DND-41 (cell line): ENCODE results near the gene WWC1.

ENCODE experiments used
- ATAC-seq: fragments of 200-7000 bp; cut with Tn5 transposase; 3 replicates; pipeline ENCODE4 v1.9.1; 2021; ENCODE audit warnings: low read depth; ENCODE audit not compliant: insufficient read depth
- DNase-seq: peaks from one replicate; pipeline ENCODE4 v3.0.0-alpha.2; 2020
- H2AFZ ChIP-seq: 2 replicates; pipeline ENCODE4 v1.6.0; 2012; ENCODE audit warnings: low read depth, low read length
- H3K27ac ChIP-seq: 2 replicates; pipeline ENCODE4 v1.5.1; 2012; ENCODE audit warnings: low read length, inconsistent platforms
- H3K27me3 ChIP-seq: fragments of 200-600 bp; sonication (generic); 2 replicates; pipeline ENCODE4 v1.6.0; 2012; ENCODE audit warnings: low read length, mild to moderate bottlenecking, inconsistent platforms; ENCODE audit not compliant: insufficient read depth, poor library complexity
- H3K36me3 ChIP-seq: 2 replicates; pipeline ENCODE4 v1.5.1; 2012; ENCODE audit warnings: low read length, inconsistent platforms; ENCODE audit not compliant: insufficient read depth
- H3K4me1 ChIP-seq: 2 replicates; pipeline ENCODE4 v1.5.1; 2012; ENCODE audit warnings: mild to moderate bottlenecking, low read length; ENCODE audit not compliant: insufficient read depth
- H3K4me2 ChIP-seq: 2 replicates; pipeline ENCODE4 v1.6.0; 2012; ENCODE audit warnings: mild to moderate bottlenecking, moderate library complexity, low read length, inconsistent platforms; ENCODE audit not compliant: insufficient read depth
- H3K4me3 ChIP-seq, 2 experiments: fragments of 200-600 bp in 1 of 2; shearing (Covaris generic) in 1 of 2; 2 replicates each; pipeline ENCODE4 v1.5.1; 2012 to 2016; ENCODE audit warnings: inconsistent platforms in 2 of 2, low read length in 2 of 2, mild to moderate bottlenecking in 2 of 2, low read depth in 1 of 2, moderate library complexity in 1 of 2
- H3K79me2 ChIP-seq: 2 replicates; pipeline ENCODE4 v1.6.0; 2012; ENCODE audit warnings: low read length, inconsistent platforms; ENCODE audit not compliant: insufficient read depth
- H3K9ac ChIP-seq: 2 replicates; pipeline ENCODE4 v1.6.0; 2012; ENCODE audit warnings: low read depth, mild to moderate bottlenecking, inconsistent platforms, low read length, moderate library complexity
- H3K9me3 ChIP-seq: 2 replicates; pipeline ENCODE4 v1.5.1; 2012; ENCODE audit warnings: low read length, moderate library complexity, mild to moderate bottlenecking, inconsistent platforms; ENCODE audit not compliant: insufficient read depth, severe bottlenecking
- H4K20me1 ChIP-seq: 2 replicates; pipeline ENCODE4 v1.6.0; 2012; ENCODE audit warnings: low read length; ENCODE audit not compliant: insufficient read depth
- EZH2 ChIP-seq: IDR thresholded peaks from 3 replicates; pipeline ENCODE4 v1.6.1; 2012; ENCODE audit warnings: borderline replicate concordance, low read depth, mild to moderate bottlenecking, moderate library complexity, low read length, inconsistent platforms; ENCODE audit not compliant: severe bottlenecking
- TF ChIP-seq, protein P1 (sequence below): IDR thresholded peaks from 2 replicates; pipeline ENCODE4 v1.5.1; 2012; ENCODE audit warnings: borderline replicate concordance, low read length, moderate library complexity, mild to moderate bottlenecking; ENCODE audit not compliant: poor library complexity, severe bottlenecking; ENCODE audit errors: extremely low read depth

WWC1 gene

DNA sequence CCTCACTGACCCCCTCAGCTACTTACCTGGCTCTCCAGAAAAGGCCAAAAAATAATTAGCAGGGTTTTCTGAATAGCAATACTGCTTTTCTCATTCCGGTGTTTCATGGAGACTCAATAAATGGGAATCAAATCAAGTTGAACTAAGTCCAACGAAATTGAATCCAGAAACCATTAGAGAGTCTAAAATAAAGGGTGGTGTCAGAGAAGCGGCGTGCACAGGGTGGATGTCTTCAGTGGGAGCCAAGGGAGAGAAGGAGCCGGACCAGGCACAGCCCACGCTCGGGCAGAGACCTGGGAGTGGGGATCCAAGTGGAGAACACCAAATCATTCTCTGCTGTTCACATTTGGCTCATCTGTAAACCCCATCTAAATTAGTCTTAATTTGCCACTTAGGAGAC, 40.2 kb upstream of the WWC1 start:
- H3K4me3 ChIP-seq: no peak overlapping the region
- no peaks in the 10 kb centered on the region for H3K4me1 ChIP-seq
- TF ChIP-seq, protein P1, sequence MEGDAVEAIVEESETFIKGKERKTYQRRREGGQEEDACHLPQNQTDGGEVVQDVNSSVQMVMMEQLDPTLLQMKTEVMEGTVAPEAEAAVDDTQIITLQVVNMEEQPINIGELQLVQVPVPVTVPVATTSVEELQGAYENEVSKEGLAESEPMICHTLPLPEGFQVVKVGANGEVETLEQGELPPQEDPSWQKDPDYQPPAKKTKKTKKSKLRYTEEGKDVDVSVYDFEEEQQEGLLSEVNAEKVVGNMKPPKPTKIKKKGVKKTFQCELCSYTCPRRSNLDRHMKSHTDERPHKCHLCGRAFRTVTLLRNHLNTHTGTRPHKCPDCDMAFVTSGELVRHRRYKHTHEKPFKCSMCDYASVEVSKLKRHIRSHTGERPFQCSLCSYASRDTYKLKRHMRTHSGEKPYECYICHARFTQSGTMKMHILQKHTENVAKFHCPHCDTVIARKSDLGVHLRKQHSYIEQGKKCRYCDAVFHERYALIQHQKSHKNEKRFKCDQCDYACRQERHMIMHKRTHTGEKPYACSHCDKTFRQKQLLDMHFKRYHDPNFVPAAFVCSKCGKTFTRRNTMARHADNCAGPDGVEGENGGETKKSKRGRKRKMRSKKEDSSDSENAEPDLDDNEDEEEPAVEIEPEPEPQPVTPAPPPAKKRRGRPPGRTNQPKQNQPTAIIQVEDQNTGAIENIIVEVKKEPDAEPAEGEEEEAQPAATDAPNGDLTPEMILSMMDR: no peak
- no peak for TF ChIP-seq EZH2
- no peaks in the 10 kb centered on the region for H3K9me3 ChIP-seq
- H4K20me1 ChIP-seq: no peaks in the 10 kb centered on the region
- H3K36me3 ChIP-seq: no peaks in the 10 kb centered on the region
- H3K27me3 ChIP-seq: no peaks in the 10 kb centered on the region
- H3K27ac ChIP-seq: no peak overlapping the region
- H3K79me2 ChIP-seq: no peaks in the 10 kb centered on the region
- DNase-seq (no peak), ATAC-seq (no peak)
- H2AFZ ChIP-seq: no peak overlapping the region
- no peak overlapping the region for H3K4me2 ChIP-seq
- H3K9ac ChIP-seq: no peak overlapping the region

DNA sequence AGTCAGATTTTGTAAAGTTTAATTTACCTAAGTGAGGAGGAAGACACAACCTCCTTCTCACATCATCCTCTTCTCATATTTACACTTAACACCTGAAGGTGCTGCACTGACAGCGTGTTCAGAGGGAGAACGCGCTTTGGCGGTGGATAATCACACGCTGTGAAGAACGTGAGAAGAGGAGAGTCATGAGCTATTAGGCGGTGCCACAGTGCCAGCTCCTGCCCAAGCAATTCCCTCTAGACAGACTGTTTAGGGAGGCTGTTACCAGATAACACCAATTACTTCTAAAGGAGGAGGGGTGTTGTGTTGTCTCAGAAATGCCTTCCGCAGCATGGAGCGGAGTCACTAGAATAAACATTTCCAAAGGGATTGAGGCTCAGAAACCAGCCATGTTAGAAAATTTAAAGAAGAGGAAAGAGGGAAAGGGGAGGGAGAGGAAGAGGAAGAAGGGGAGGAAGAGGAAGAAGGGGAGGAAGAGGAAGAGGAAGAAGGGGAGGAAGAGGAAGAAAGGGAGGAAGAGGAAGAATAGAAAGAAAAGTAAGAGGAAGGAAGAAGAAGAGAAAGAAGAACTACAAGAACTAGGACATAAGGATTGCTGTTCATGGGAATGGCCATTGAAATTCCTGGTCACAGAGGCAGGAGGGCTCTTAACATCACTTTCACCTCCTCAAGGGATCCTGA, 37.3 kb upstream of the WWC1 start:
- H3K36me3 ChIP-seq: no peaks in the 10 kb centered on the region
- H3K4me3 ChIP-seq: no peak overlapping the region
- H2AFZ ChIP-seq: no peak overlapping the region
- no peak overlapping the region for H3K4me2 ChIP-seq
- H4K20me1 ChIP-seq: no peaks in the 10 kb centered on the region
- no peaks in the 10 kb centered on the region for H3K27me3 ChIP-seq
- no peak for TF ChIP-seq EZH2
- TF ChIP-seq, protein P1: no peak
- H3K9me3 ChIP-seq: no peaks in the 10 kb centered on the region
- no peaks in the 10 kb centered on the region for H3K79me2 ChIP-seq
- H3K9ac ChIP-seq: no peak overlapping the region
- ATAC-seq: no peak
- DNase-seq: no peak
- no peaks in the 10 kb centered on the region for H3K4me1 ChIP-seq
- H3K27ac ChIP-seq: no peak overlapping the region

DNA sequence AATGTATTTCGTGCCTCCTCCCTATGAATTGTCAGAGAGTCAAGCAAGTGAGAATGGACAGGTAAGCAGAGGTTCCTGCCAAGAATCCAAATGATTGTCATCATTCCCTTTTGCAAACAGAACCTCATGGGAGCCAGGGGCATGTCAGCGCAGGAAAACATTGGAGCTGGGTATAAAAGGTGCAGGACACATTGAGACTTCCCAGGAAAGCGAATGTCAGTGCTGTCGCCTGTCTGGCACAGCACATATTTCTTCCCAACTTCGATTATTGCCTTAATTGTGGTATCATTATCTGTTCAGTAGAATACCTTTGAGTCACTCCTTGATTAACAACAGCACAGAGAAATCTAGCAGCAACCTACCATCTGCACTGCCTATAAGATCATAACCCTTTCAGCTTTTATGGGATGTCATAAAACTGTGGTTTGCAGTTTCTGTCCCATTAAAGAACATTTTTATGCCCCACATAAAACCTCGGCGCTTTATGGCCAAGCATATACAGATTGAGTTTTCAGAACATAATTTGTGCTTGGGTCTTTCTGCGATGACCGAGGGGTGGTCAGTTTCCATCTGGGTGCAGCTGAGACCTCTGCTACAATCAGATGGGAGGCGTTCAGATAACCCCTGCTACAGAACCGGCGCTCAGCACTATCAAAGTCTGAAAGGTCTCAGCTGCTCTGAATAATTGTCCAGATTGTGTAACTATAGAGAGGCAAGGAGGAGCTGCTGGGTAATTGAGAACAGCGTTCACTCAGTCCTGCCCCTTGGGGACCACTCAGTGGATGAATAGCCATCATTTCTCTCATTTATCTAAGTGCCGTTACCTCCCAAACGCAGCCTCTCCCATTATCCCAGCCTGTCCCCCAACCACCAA, 30.9 kb upstream of the WWC1 start:
- Histone ChIP-seq H3K79me2 (no peaks in the 10 kb centered on the region), H3K9me3 (no peaks in the 10 kb centered on the region), H4K20me1 (no peaks in the 10 kb centered on the region), H3K4me1 (no peaks in the 10 kb centered on the region), H3K36me3 (no peaks in the 10 kb centered on the region), H3K27me3 (no peaks in the 10 kb centered on the region), H2AFZ (no peak overlapping the region), H3K9ac (no peak overlapping the region), H3K4me3 (no peak overlapping the region), H3K4me2 (no peak overlapping the region), H3K27ac (no peak overlapping the region)
- ATAC-seq (no peak), DNase-seq (no peak)
- no peak for TF ChIP-seq EZH2
- TF ChIP-seq, protein P1: no peak
